Suppressor macrophage treated with lipopolysaccharide for 1 hour (primary cell): ENCODE data around the gene HSDL1.
"Not testable (repeated sequence)": the region's sequence is repeated elsewhere in the genome, so short reads cannot be mapped to it uniquely, and the experiment has no call there.

Experiments
- DNase-seq, 3 donors: peaks; one replicate each; pipeline ENCODE4 v3.0.0-alpha.2; 2020 to 2022

Gene HSDL1

DNA sequence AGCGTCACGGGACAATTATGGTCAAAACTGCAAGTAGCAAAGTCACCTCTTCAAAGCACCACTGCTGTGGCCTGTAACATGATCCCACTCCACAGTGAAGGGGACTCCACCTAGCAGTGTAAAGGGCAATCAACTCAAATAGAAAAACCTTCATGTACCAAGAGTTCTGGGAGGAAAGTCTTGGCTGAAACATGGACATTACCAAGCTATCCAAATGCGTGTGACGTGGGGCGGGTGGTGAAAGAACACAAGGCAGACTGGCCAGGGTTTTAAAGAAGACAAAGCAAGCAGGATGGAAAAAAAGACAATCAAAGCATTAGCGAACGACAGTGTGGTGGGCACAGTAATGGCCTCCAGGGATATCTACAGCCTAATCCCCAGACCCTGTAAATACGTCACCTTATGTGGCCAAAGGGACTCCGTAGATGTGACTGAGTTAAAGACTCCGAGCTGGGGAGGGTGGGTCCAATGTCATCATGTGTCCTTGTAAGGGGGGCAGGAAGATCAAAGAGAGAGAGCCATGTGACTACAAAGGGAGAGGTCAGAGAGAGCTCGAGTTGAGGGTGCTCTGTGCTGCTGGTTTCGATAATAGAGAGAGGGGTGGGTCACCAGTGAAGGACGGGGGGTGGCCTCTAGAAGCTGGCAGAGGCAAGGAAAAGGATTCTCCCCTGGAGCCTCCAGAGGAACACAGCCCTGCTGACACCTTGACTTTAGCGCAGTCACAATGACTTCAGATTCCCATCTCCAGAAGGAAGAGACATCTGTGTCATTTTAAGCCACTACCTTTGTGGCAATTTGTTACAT lies 6.0 kb downstream of the HSDL1 start:
- no peak for DNase-seq

DNA sequence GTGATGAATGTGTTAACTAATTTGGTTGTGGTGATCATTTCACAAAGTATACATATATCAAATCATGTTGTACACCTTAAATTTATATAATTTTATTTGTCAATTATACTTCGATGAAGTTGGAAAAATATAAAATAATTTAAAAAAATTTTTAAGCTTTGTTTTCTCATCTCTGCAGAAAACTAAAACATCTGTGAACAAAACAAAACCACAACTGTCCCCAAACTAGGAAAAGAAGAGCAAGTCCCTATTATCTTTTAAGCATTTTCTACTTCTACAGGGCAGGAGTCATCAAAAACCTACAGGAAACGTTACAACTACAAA lies 6.5 kb downstream of the HSDL1 start:
- DNase-seq = no peak

DNA sequence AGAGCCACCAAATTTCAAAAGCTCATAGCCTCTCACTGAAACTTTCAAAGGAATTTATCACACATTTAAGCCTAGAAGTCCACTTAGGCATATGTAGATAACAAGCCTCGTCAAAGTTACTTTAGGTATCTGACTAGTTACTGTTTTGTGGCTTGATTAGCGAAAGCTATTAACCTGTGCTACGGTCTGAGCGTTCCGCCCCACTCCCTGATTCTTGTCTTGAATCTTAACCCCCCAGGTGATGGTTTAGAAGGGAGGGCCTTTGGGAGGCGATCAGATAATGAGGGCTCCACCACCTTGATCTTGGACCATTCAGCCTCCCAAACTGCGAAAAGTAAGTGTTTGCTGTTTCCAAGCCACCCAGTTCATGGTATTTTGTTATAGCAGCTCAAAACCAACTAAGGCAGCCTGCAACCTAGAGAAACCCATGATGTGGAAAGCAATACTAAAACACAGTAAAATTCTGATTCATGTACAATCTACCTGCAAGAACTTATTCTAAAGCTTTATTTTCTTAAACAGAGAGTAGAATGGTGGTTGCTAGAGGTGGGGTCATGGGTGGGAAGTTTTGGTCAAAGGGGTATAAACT lies 7.1 kb downstream of the HSDL1 start:
- no peak for DNase-seq

DNA sequence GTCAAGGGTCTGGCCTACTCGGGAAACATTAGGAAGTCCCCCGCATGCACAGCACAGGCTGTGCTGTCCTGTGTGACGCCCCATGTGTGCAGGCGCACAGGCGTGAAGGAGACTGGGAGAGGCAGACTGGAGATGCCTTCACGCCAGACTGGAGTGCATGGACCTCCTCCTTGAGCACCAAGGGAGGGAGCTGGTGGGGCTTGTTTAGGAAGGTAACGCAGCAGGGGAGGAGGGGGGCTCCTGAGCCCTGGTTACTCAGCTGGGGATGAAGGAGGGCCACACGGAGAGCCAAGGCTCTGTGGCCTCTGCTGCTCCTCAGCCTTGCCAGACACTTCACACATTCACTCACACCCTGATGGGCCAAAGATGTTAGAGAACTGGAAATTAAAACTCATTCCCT lies 7.7 kb downstream of the HSDL1 start:
- no peak for DNase-seq

DNA sequence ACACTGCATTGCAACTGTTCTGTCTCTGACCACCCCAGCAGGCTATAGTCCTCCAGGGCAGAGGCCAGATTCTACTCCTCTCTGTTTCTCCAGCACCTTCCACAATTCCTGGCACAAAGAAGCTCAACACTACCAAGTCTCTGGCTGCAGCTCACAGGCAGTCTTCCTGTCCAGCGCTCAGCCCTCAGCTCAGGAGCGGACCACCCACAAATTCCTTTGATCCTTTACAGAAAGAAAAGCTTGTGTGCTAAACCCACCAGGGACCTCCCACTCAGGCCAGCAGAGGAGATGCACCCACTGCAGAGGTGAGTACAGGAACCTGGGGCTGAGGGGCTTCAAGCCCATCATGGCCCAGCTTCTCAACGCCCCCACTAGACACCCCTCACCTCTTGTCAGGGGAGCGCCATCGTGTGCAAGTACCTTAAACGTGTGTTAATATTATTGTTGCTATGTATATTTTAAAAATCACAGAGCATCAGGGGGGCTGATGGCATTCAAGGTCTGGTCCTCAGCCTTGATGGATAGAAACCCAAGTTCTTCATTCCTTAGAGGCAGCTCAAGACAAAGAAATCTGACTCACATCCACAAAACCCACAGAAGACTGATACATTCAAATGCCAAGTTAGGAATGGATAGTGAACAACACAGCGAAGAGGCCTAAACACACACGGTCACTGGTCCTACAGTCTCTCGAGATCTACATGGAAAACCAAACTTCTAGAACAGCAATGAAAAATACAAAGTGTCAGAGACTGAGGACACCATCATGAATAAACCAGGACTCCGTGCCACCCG lies 8.4 kb downstream of the HSDL1 start:
- no peak for DNase-seq

DNA sequence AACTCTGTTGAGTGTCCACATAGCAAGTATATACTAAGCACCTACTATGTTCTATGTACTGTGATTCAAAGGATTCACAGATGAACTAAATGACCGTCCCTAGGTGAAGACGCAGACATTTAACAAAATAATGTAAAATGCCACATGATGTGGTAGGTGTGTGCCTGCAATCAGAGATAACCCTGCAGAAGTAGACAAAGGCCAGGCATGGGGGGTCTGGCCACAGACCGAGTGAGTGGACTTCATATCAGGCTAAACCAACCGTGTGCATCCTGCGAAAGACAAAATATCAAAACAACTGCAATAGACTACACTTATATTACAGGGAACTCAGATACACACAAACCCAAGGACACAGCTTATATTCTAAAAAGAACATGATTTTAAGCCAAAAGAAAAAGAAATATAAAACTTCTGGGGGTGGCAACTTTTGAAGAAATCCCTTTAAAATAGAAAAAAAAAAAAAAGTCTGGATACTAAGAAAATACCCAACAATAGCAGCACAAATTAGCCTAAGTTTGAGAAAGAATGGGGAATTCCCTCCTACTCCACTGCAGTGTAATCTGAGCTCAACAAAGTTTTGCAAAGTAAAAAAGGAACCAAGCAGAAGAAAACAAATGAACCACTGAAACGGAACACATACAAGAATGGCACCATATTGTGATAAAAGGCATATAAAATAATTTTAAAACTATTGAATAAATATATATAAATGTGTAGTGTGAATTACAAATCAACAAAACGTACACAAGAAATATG lies 12.3 kb downstream of the HSDL1 start:
- DNase-seq = peak; percentile 38 to 56 (median 40)

DNA sequence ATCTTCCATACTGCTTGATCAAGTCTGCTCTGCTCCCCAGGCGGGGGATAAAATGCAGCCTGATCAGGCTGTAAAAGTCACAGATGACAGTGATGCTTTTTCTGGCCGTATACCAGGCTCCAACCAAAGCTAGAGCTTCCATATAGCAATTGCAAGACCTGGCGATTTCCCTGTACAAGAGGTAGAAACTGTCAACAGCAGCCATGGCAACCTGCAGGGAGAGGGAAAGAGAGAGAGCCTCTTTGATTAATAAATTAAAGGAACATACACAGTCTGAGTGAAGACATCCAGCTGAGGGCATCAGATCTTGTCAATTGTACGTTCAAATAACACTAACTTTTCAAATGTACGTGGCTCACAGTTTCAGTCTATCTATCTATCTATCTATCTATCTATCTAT lies 13.9 kb downstream of the HSDL1 start:
- no peak for DNase-seq

DNA sequence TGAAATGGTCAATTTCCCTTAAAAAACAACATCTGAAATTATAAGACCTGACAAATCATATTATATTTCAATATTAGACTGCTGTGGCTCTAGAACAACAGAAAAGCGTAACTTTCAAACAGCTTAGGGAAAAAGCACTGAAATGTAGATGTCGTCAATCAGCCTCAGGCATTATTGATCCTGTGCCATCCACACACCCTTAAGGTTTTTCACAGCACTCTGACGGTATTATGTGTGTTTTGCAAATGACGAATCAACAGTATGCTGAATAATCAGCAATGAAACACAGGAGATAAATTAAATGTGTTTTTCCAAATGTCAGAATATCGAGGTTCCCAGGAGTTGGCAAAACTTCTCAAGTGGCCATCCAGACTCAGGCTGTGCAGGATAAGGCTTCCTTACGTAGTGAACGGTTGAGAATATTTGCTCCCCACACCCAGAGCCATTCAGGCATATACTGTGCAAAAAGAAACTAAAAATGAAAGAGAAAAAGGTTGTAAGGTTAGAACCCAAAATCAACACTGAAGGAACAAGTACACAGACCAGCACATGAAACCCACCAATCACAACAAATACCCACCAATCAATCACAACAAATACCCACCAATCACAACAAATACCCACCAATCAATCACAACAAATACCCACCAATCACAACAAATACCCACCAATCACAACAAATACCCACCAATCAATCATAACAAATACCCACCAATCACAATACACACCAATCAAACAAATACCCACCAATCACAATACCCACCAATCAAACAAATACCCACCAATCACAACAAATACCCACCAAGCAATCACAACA lies 20.5 kb downstream of the HSDL1 start:
- DNase-seq = no peak

DNA sequence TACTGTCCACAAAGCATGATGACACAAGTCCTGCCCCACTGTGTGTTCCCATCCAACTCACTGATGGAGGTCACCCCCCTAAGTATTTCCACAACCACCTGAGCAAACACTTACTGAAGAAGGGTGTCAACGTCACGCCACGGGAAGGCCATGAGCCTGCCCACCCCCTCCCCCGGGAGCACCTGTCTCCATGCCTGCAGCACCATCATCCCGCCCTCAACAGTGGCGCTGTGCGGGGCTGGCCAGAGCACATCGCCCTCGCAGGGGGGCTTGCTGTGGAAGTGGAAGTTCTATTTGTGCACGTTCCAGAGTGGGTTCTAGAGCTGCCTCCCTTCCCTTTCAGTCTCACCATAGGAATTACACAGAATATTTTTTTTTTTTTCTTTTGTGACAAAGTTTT lies 24.0 kb downstream of the HSDL1 start:
- DNase-seq = no peak

DNA sequence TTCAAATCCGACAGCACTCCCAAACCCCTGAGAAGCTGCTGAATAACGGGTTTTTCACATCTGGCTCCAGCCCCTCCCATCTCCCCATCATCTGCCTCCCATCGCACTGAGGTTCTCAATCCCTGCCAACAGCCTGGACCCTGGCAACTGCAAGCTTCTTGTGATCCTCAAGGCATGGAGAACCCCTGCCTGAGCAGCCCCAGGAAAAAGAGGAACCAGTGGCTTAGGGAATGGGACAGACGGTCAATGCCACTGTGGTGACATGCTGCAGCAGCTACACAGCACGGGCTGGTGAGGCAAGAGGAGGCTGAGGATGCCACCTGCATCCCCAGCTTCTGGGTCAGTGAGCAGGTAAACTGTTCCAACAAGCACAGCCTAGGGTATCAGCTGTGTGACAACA lies 25.0 kb downstream of the HSDL1 start:
- peak in 1 of 3 donors; percentile 19 for DNase-seq

DNA sequence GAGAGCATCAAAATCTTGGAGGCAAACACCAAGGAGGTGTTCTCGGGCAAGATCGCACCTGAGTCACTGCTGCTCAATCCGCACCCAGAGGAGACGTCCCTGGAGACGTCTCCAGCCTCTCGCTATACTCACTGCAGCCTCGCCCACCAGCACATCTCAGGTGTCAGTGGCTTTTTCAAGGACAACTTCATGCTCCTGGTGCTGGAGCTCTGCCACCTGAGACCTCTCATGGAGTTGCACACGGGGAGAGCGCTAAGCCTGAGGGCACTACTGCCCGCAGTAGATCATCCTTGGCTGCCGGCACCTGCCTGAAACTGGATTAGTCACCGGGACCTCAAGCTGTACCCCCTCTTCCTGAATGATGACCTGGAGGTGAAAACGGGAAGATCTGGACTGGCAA lies 25.6 kb downstream of the HSDL1 start:
- DNase-seq = no peak

DNA sequence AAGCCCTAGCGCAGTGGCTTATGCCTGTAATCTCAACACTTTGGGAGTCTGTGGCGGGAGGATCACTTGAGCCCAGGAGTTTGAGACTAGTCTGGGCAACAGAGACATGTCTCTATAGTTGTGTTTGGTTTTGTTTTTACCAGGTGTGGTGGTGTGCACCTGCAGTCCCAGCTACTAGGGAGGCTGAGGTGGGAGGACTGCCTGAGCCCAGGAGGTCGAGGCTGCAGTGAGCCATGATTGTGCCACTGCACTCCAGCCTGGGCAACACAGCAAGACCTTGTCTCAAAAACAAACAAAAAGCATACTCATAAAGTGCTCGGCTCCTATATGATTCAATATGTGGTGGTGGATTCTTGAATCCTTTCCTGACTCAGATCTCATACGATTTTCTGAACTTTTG lies 26.7 kb downstream of the HSDL1 start:
- DNase-seq = not testable (repeated sequence)

DNA sequence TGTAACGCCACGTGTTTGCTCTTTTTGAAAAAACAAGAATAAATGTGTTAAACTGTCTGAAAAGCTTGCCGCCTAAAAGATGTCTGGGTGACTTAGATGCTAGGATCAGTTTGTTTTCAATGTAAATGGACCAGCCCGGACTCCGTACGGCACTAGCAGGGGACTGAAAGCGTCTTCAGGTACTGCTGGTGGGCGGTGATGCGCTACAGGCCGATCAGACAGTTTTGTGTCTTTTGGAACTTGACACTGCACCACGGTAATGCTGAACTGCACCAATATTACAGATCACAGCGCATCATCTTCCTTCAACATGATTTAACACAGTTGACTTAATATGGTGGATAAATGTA lies 27.5 kb downstream of the HSDL1 start:
- no peak for DNase-seq

DNA sequence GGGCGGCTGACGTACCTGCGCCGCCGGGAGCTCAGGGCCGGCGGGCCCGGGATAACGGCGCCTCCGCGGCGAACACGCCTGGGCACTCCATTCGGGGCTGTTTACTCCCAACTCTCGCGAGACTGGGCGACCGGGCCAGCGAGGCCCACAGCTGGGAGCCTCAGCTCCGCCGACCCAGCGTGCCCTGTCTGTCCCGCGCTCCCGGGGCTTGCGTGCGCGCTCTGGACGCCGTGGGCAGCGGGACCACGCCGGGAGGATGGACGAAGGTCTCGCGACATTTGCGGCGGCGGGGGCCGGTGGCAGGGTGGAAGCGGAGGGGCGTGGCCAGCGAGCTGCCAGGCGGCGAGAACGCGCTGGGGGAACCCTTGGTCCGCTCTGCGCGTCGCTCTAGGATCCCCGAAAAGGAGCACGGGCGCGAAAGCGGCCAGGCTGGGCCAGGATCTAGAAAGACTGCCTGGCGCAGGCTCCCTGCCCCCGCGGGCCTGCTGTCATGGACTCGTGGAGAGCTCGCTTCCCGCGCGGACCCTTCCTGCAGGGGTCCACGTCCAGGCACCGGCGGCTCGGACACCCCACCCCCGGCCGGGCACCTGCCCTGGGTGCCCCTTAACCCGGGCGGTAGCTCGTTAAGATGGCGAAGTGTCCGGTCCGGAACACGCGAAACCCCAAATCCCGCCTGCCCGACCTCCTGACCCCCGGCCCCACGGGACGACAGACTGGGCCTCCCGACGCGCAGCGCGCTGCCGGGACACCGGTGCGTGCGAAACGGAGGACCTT lies 28.1 kb downstream of the HSDL1 start, which contains the start of gene MBTPS1:
TSS of gene MBTPS1 (minus strand) at position 223 of the 774 bp plus-strand sequence. CDS start 15,159 bp downstream, outside the sequence.
- peak; percentile 99 to 100 (median 100) for DNase-seq

DNA sequence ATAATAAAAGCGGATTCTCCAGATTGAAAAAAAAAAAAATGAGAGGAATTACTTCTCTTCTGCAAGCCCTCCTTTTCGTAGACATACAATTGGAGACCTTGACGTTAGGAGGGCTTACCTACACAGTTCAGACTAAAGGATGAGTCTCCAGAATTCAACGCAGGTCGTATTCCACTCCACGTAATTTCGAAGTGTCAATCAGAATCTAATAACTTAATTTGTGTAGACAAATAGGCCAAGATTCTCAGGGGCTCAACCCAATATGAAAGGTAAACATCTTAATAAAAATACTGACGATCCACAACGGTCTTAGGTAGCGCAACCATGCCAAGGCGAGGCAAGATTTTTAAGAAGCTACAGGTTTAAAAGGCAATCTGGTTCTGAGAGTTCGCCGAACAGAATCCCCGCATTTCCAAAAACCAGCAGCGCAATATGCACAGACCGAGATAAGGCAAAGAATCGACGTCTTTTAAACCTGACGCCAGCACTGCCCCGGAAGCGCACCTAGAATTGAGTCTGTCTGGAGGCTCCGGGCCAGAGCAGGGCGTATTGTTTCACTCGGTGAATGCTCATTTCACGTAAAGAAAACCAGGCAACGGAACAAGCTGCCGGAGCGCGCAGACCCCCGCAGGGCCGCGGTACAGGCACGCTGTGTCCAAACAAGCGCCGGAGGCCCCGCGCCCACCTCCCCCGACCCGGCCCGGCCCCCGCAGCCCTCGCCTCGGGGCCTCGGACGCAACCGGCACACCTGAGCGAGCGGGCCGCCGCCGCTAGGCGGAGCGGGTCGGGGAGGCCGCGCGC lies 28.9 kb downstream of the HSDL1 start:
- DNase-seq = peak in 1 of 3 donors; percentile 23

DNA sequence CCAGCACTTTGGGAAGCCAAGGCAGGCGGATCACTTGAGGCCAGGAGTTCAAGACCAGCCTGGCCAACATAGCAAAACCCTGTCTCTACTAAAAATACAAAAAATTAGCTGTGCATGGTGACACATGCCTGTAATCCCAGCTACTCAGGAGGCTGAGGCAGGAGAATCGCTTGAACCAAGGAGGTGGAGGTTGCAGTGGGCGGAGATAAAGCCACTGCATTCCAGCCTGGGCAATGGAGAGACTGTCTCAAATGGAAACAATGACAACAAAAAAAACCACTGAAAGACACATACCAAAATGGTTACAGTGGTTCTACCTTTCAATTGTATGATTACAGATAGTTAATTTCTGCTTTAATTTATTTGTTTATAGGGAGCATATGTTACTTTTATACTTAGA lies 33.0 kb downstream of the HSDL1 start:
- not testable (repeated sequence) for DNase-seq

DNA sequence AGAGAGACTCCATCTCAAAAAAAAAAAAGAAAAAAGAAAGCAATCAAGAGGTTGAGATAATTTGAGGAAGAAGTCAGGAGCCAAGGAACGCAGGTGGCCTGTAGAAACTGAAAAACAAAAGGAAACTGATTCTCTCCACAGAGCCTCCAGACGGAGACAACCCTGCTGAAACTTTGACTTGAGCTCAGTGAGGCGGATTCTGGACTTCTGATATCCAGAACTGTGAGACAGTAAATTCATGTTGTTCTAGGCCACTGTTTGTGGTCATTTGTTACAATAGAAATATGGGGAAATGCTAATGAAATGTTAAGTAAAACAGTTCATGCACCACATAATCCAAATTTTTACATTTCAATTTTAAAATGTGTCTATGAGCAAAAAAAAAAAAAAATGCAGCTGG lies 33.5 kb downstream of the HSDL1 start:
- DNase-seq = no peak

DNA sequence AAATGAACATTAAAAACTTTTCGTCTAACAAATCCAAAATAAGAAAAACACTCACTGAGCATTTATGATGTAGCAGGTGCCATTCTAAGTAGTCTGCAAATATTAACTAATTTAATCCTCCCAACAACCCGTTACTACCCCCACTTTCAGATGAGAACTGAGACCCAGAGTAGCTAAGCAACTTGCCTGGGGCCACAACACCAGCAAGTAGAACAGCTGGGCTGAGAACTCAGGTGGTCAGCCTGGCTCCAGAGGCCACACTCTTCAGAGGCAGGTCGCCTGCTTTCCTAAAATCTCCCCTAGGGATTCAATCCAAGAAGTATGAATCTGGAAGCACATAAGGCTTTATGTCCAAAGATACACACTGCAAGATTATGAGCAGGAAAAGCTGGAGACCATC lies 34.5 kb downstream of the HSDL1 start:
- DNase-seq = no peak

DNA sequence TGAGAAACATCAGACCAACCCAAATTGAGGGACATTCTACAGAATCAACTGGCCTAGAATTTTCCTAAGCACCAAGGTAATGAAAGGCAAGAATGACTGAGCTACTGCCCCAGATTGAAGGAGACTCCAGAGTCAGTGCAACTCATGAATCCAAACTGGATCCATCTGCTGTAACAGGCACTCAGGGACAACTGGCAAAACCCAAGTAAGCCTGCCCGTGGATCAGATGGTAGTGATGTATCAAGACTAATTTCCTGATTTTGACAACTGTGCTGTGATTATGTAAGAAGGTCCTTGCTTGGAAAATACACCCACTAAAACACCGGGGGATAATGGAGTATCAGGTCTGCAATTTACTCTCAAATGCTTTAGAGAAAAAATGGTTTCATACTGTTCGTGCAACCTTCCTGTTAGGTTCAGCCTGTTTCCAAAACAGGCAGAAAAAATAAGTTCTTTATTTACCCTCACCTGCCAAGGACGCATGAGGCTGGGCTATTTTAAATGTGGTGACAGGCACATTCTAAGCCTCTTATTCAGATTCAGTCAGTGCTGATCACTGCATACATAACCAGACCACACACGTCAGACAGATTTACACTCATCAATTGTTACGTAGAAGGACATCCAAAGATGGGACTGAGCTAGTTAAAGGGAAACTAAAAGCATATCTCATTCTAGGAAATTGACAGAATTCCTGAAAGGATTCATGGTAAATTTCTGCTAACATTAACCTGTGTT lies 35.2 kb downstream of the HSDL1 start:
- peak; percentile 8 to 28 (median 26) for DNase-seq

DNA sequence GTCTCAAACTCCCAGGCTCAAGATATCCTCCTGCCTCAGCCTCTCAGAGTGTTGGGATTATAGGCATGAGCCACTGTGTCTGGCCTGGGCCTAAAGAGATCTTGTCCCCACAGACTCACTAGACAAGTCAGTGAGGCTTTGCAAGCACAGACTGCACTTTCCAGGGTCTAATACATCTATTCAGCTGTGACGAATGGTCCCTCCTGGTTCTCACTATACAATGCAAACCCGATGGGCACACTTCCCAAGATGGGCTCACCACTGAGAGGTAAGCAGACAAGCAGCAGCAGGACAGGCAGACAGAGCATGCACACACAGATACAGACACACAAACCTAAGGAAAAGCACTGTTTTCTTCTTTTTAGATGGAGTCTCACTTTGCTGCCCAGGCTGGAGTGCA lies 37.1 kb downstream of the HSDL1 start:
- DNase-seq = no peak
